Neural cell (in vitro differentiated cells): ENCODE measurements around the gene DUS1L. TPM values are rescaled to one million over a fixed set of nuclear protein-coding genes. Genes with fewer than 3 reads are reported as not detected.

Source experiments
- H2AFZ ChIP-seq: fragments of 200-600, 300-800 bp; sonication (generic), shearing (Covaris generic); 2 replicates; pipeline ENCODE4 v1.6.0; 2014; ENCODE audit warnings: low read depth, mild to moderate bottlenecking, antibody characterized with exemption, low read length, moderate library complexity
- H3F3A ChIP-seq: fragments of 200-600 bp; shearing (Covaris generic); 2 replicates; pipeline ENCODE4 v1.6.1; 2016; ENCODE audit warnings: mild to moderate bottlenecking, moderate library complexity, mixed read lengths, antibody characterized with exemption, low read length; ENCODE audit not compliant: insufficient read depth, poor library complexity, severe bottlenecking
- H3K27ac ChIP-seq: fragments of 200-600, 300-800 bp; sonication (generic), shearing (Covaris generic); 2 replicates; pipeline ENCODE4 v1.5.1; 2014; ENCODE audit warnings: mild to moderate bottlenecking, low read length, moderate library complexity
- H3K27me3 ChIP-seq: fragments of 300-800, 200-600 bp; sonication (generic), shearing (Covaris generic); 2 replicates; pipeline ENCODE4 v1.6.0; 2014; ENCODE audit warnings: mild to moderate bottlenecking, low read depth, low read length, moderate library complexity; ENCODE audit not compliant: insufficient read depth
- H3K36me3 ChIP-seq: fragments of 300-800, 200-600 bp; sonication (generic), shearing (Covaris generic); 2 replicates; pipeline ENCODE4 v1.5.1; 2014; ENCODE audit warnings: mild to moderate bottlenecking, antibody characterized with exemption, low read length, moderate library complexity; ENCODE audit not compliant: insufficient read depth
- H3K4me2 ChIP-seq: fragments of 300-800, 200-600 bp; sonication (generic), shearing (Covaris generic); 2 replicates; pipeline ENCODE4 v1.6.0; 2014; ENCODE audit warnings: mild to moderate bottlenecking, low read length
- H3K4me3 ChIP-seq: fragments of 300-800, 200-600 bp; sonication (generic), shearing (Covaris generic); 2 replicates; pipeline ENCODE4 v1.5.1; 2014; ENCODE audit warnings: mild to moderate bottlenecking, low read length, moderate library complexity
- H3K79me2 ChIP-seq: fragments of 200-600 bp; shearing (Covaris generic); replicated peaks from 2 replicates; pipeline ENCODE4 v1.6.0; 2014; ENCODE audit warnings: mild to moderate bottlenecking, low read length, moderate library complexity; ENCODE audit not compliant: insufficient read depth
- H3K9ac ChIP-seq: fragments of 300-800, 200-600 bp; sonication (generic), shearing (Covaris generic); 2 replicates; pipeline ENCODE4 v1.6.1; 2016; ENCODE audit warnings: mild to moderate bottlenecking, low read length, mixed read lengths
- H3K9me2 ChIP-seq: fragments of 200-600 bp; shearing (Covaris generic); 2 replicates; pipeline ENCODE4 v1.6.1; 2016; ENCODE audit warnings: mild to moderate bottlenecking, low read length, mixed read lengths; ENCODE audit not compliant: insufficient read depth
- H3K9me3 ChIP-seq: fragments of 200-600, 300-800 bp; sonication (generic), shearing (Covaris generic); 2 replicates; pipeline ENCODE4 v1.6.1; 2016; ENCODE audit warnings: mild to moderate bottlenecking, mixed run types, low read length, moderate library complexity, mixed read lengths
- H4K20me1 ChIP-seq: fragments of 200-600 bp; shearing (Covaris generic); 2 replicates; pipeline ENCODE4 v1.6.1; 2016; ENCODE audit warnings: mild to moderate bottlenecking, mixed run types; ENCODE audit not compliant: insufficient read depth
- EP300 ChIP-seq: fragments of 450-650 bp; conservative IDR thresholded peaks from 2 replicates; pipeline ENCODE4 v1.6.1; 2014; ENCODE audit warnings: antibody characterized with exemption, mild to moderate bottlenecking, moderate library complexity; ENCODE audit not compliant: poor library complexity, severe bottlenecking
- POLR2AphosphoS5 ChIP-seq: IDR thresholded peaks from 2 replicates; pipeline ENCODE4 v1.6.1; 2012
- RAD21 ChIP-seq: fragments of 450-650 bp; conservative IDR thresholded peaks from 2 replicates; pipeline ENCODE4 v1.6.1; 2014; ENCODE audit warnings: antibody characterized with exemption, mild to moderate bottlenecking, moderate library complexity
- SMC3 ChIP-seq: fragments of 450-650 bp; conservative IDR thresholded peaks from 2 replicates; pipeline ENCODE4 v1.6.1; 2014; ENCODE audit warnings: antibody characterized with exemption, mild to moderate bottlenecking, moderate library complexity; ENCODE audit not compliant: poor library complexity
- polyA plus RNA-seq: library from polyadenylated mRNA; depleted of rRNA; stranded (reverse); fragments of >200 nt; gene quantifications from 2 replicates; pipeline ENCODE4 v1.2.3, GENCODE V29; 2014
- TF ChIP-seq, protein P1 (sequence below): IDR thresholded peaks from 2 replicates; pipeline ENCODE4 v1.6.1; 2012; ENCODE audit warnings: borderline replicate concordance
- TF ChIP-seq, protein P2 (sequence below): fragments of 450-650 bp; IDR thresholded peaks from 2 replicates; pipeline ENCODE4 v1.5.1; 2014; ENCODE audit warnings: antibody characterized with exemption, mild to moderate bottlenecking, moderate library complexity; ENCODE audit not compliant: poor library complexity, severe bottlenecking

Gene DUS1L
- polyA plus RNA-seq, 1 donor from 2014 or later = 100 TPM

GRCh38 chr17:82018152-82018988, 47.2 kb downstream of the DUS1L start:
- H3K36me3 ChIP-seq = no peaks in the 10 kb centered on the region
- no peaks in the 10 kb centered on the region for H3K9me3 ChIP-seq
- H3K9me2 ChIP-seq = no peaks in the 10 kb centered on the region
- no peaks in the 10 kb centered on the region for H4K20me1 ChIP-seq
- H3K27me3 ChIP-seq = no peaks in the 10 kb centered on the region
- TF ChIP-seq SMC3 (no peak), EP300 (no peak)
- no peak overlapping the region for H3K4me2 ChIP-seq
- no peaks in the 10 kb centered on the region for H3F3A ChIP-seq
- no peak overlapping the region for H3K4me3 ChIP-seq
- H3K27ac ChIP-seq = no peak overlapping the region
- H3K9ac ChIP-seq = no peak overlapping the region
- no peak overlapping the region for H2AFZ ChIP-seq
- H3K79me2 ChIP-seq = peaks cover 11% of the 10 kb centered on the region

- Histone ChIP-seq H3K27me3 (no peaks in the 10 kb centered on the region), H3K4me2 (no peak overlapping the region), H3K9me2 (no peaks in the 10 kb centered on the region), H3K9ac (no peak overlapping the region), H3K36me3 (no peaks in the 10 kb centered on the region), H3K79me2 (peaks cover 11% of the 10 kb centered on the region), H3F3A (no peaks in the 10 kb centered on the region), H4K20me1 (no peaks in the 10 kb centered on the region), H3K27ac (no peak overlapping the region), H3K9me3 (no peaks in the 10 kb centered on the region), H3K4me3 (no peak overlapping the region), H2AFZ (no peak overlapping the region)
- TF ChIP-seq, protein P1, sequence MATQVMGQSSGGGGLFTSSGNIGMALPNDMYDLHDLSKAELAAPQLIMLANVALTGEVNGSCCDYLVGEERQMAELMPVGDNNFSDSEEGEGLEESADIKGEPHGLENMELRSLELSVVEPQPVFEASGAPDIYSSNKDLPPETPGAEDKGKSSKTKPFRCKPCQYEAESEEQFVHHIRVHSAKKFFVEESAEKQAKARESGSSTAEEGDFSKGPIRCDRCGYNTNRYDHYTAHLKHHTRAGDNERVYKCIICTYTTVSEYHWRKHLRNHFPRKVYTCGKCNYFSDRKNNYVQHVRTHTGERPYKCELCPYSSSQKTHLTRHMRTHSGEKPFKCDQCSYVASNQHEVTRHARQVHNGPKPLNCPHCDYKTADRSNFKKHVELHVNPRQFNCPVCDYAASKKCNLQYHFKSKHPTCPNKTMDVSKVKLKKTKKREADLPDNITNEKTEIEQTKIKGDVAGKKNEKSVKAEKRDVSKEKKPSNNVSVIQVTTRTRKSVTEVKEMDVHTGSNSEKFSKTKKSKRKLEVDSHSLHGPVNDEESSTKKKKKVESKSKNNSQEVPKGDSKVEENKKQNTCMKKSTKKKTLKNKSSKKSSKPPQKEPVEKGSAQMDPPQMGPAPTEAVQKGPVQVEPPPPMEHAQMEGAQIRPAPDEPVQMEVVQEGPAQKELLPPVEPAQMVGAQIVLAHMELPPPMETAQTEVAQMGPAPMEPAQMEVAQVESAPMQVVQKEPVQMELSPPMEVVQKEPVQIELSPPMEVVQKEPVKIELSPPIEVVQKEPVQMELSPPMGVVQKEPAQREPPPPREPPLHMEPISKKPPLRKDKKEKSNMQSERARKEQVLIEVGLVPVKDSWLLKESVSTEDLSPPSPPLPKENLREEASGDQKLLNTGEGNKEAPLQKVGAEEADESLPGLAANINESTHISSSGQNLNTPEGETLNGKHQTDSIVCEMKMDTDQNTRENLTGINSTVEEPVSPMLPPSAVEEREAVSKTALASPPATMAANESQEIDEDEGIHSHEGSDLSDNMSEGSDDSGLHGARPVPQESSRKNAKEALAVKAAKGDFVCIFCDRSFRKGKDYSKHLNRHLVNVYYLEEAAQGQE = no peak
- TF ChIP-seq, protein P2, sequence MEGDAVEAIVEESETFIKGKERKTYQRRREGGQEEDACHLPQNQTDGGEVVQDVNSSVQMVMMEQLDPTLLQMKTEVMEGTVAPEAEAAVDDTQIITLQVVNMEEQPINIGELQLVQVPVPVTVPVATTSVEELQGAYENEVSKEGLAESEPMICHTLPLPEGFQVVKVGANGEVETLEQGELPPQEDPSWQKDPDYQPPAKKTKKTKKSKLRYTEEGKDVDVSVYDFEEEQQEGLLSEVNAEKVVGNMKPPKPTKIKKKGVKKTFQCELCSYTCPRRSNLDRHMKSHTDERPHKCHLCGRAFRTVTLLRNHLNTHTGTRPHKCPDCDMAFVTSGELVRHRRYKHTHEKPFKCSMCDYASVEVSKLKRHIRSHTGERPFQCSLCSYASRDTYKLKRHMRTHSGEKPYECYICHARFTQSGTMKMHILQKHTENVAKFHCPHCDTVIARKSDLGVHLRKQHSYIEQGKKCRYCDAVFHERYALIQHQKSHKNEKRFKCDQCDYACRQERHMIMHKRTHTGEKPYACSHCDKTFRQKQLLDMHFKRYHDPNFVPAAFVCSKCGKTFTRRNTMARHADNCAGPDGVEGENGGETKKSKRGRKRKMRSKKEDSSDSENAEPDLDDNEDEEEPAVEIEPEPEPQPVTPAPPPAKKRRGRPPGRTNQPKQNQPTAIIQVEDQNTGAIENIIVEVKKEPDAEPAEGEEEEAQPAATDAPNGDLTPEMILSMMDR = no peak
- TF ChIP-seq SMC3 = no peak
These were observed 47.9 kb downstream of the DUS1L start for GRCh38 chr17:82017612-82018151.

GRCh38 chr17:82016875-82017459, 48.6 kb downstream of the DUS1L start:
- Histone ChIP-seq H3K27ac (no peak overlapping the region), H3K4me3 (no peak overlapping the region), H3K9me2 (no peaks in the 10 kb centered on the region), H3K4me2 (no peak overlapping the region), H3K27me3 (no peaks in the 10 kb centered on the region), H4K20me1 (no peaks in the 10 kb centered on the region), H3F3A (no peaks in the 10 kb centered on the region), H2AFZ (no peak overlapping the region), H3K9ac (no peak overlapping the region), H3K9me3 (no peaks in the 10 kb centered on the region), H3K79me2 (peaks cover 8% of the 10 kb centered on the region), H3K36me3 (no peaks in the 10 kb centered on the region)
- TF ChIP-seq RAD21 = no peak
- no peak for TF ChIP-seq POLR2AphosphoS5
- TF ChIP-seq SMC3 = no peak
